Measurements from ENCODE around the gene JARID2.

Gene JARID2

DNA sequence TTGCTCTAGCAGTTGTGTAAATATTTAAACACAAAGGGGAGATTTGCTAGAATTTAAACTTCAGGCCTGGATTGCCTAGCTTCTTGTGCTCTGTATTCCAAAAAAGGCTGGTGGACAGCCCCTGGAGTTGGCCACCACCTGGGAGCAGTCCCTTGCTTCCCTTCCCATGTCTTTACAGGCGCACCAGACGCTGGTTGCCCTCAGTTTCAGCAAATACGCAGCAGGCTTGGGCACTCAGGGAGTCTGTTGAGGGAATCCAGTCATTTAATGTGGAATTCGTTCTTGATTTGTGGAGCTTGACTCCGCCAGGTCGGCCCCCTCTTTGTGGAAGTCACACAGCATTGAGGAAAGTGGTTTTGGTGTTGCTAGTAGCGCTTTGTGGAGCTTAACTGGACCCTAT is 260.2 kb downstream of the JARID2 start:
- Histone ChIP-seq H3K4me3 (ENCODE audit: low read length) (no peak overlapping the region), H3K79me2 (ENCODE audit: low read length) (peaks cover 7% of the 10 kb centered on the region; the same call in 1 of the 2 replicates), H3K4me1 (ENCODE audit: low read length) (no peaks in the 10 kb centered on the region), H3K36me3 (replicated peaks; ENCODE audit: insufficient read depth, low read length) (no peaks in the 10 kb centered on the region), H4K20me1 (ENCODE audit: insufficient read depth, low read length) (no peaks in the 10 kb centered on the region), H3K9me3 (replicated peaks; ENCODE audit: insufficient read depth, low read length) (no peaks in the 10 kb centered on the region), H3K9ac (ENCODE audit: low read length) (no peak overlapping the region), H3K4me2 (ENCODE audit: low read depth, low read length) (no peak overlapping the region), H2AFZ (ENCODE audit: low read length) (no peak overlapping the region), H3K9me2 (replicated peaks; ENCODE audit: insufficient read depth, low read length) (no peaks in the 10 kb centered on the region), H3F3A (ENCODE audit: insufficient read depth, low read length) (no peaks in the 10 kb centered on the region), H3K27me3 (replicated peaks; ENCODE audit: insufficient read depth, low read length) (no peaks in the 10 kb centered on the region), H3K27ac (ENCODE audit: low read length) (no peak overlapping the region)
- TF ChIP-seq, protein P1, sequence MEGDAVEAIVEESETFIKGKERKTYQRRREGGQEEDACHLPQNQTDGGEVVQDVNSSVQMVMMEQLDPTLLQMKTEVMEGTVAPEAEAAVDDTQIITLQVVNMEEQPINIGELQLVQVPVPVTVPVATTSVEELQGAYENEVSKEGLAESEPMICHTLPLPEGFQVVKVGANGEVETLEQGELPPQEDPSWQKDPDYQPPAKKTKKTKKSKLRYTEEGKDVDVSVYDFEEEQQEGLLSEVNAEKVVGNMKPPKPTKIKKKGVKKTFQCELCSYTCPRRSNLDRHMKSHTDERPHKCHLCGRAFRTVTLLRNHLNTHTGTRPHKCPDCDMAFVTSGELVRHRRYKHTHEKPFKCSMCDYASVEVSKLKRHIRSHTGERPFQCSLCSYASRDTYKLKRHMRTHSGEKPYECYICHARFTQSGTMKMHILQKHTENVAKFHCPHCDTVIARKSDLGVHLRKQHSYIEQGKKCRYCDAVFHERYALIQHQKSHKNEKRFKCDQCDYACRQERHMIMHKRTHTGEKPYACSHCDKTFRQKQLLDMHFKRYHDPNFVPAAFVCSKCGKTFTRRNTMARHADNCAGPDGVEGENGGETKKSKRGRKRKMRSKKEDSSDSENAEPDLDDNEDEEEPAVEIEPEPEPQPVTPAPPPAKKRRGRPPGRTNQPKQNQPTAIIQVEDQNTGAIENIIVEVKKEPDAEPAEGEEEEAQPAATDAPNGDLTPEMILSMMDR (IDR thresholded peaks at IDR 0.05; ENCODE audit: low read length) = no peak
- no peak for TF ChIP-seq EZH2phosphoT487 (IDR thresholded peaks at IDR 0.05; ENCODE audit: low read length)
- TF ChIP-seq EZH2 (optimal IDR thresholded peaks at IDR 0.05; ENCODE audit: low read depth, low read length) = no peak
- no peak for DNase-seq

DNA sequence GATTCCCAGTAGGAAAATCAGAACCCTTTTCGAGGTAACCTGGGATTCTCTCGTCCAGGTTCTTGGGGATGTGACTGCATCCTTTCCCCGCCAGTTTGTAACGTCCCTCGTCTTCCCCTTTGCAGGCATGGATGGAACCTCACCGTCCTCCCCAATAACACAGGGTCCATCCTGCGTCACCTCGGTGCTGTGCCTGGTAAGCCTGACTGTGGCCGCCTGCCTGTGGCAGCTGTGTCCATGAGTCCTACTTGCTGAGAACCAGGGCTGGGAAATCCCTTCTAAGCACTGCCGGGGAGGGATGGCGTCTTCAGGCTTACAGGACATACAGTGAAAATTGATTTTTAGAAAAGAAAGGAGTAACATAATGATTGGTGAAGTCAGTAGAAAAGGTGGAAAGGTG is 261.4 kb downstream of the JARID2 start:
- H3K79me2 ChIP-seq (ENCODE audit: low read length) = peaks cover 7% of the 10 kb centered on the region; the same call in 1 of the 2 replicates
- TF ChIP-seq EZH2 (optimal IDR thresholded peaks at IDR 0.05; ENCODE audit: low read depth, low read length) (no peak), EZH2phosphoT487 (IDR thresholded peaks at IDR 0.05; ENCODE audit: low read length) (no peak)
- TF ChIP-seq, protein P1 (IDR thresholded peaks at IDR 0.05; ENCODE audit: low read length) = no peak
- no peaks in the 10 kb centered on the region for H3K27me3 ChIP-seq (replicated peaks; ENCODE audit: insufficient read depth, low read length)
- H3K9me2 ChIP-seq (replicated peaks; ENCODE audit: insufficient read depth, low read length) = no peaks in the 10 kb centered on the region
- no peak overlapping the region for H2AFZ ChIP-seq (ENCODE audit: low read length)
- DNase-seq = no peak
- H3K9ac ChIP-seq (ENCODE audit: low read length) = no peak overlapping the region
- H3K27ac ChIP-seq (ENCODE audit: low read length) = no peak overlapping the region
- H3K4me2 ChIP-seq (ENCODE audit: low read depth, low read length) = no peak overlapping the region
- H3F3A ChIP-seq (ENCODE audit: insufficient read depth, low read length) = no peaks in the 10 kb centered on the region
- H4K20me1 ChIP-seq (ENCODE audit: insufficient read depth, low read length) = no peaks in the 10 kb centered on the region
- H3K9me3 ChIP-seq (replicated peaks; ENCODE audit: insufficient read depth, low read length) = no peaks in the 10 kb centered on the region
- H3K4me1 ChIP-seq (ENCODE audit: low read length) = no peaks in the 10 kb centered on the region
- H3K4me3 ChIP-seq (ENCODE audit: low read length) = no peak overlapping the region
- H3K36me3 ChIP-seq (replicated peaks; ENCODE audit: insufficient read depth, low read length) = no peaks in the 10 kb centered on the region

DNA sequence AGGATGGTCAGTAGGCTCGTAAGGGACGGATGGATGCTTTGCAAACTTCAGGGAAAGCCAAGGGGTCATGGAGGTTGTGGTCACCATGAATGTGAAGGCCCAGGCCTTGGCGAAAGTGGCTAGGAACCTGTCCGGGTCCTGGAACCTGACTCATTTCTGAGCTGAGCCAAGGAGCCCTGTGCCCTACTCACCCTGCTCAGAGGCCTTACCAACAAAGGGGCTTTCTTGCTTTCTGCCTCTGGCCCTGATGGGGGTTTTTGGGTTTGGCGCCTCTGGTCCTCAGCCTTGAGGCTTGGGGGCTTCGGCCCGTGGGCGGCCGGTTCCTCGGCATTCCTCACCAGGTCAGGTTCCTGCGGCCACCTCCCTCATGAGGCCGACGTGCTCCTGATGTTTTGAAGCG is 261.9 kb downstream of the JARID2 start:
- Histone ChIP-seq H3K27ac (ENCODE audit: low read length) (no peak overlapping the region), H3K9me2 (replicated peaks; ENCODE audit: insufficient read depth, low read length) (no peaks in the 10 kb centered on the region), H3K4me1 (ENCODE audit: low read length) (no peaks in the 10 kb centered on the region), H3K27me3 (replicated peaks; ENCODE audit: insufficient read depth, low read length) (no peaks in the 10 kb centered on the region), H3K79me2 (ENCODE audit: low read length) (peaks cover 7% of the 10 kb centered on the region; the same call in 1 of the 2 replicates), H3K9me3 (replicated peaks; ENCODE audit: insufficient read depth, low read length) (no peaks in the 10 kb centered on the region), H3F3A (ENCODE audit: insufficient read depth, low read length) (no peaks in the 10 kb centered on the region), H3K9ac (ENCODE audit: low read length) (no peak overlapping the region), H3K4me2 (ENCODE audit: low read depth, low read length) (no peak overlapping the region), H3K36me3 (replicated peaks; ENCODE audit: insufficient read depth, low read length) (no peaks in the 10 kb centered on the region), H3K4me3 (ENCODE audit: low read length) (no peak overlapping the region), H4K20me1 (ENCODE audit: insufficient read depth, low read length) (no peaks in the 10 kb centered on the region), H2AFZ (ENCODE audit: low read length) (no peak overlapping the region)
- no peak for TF ChIP-seq EZH2 (optimal IDR thresholded peaks at IDR 0.05; ENCODE audit: low read depth, low read length)
- TF ChIP-seq, protein P1 (IDR thresholded peaks at IDR 0.05; ENCODE audit: low read length) = no peak
- TF ChIP-seq EZH2phosphoT487 (IDR thresholded peaks at IDR 0.05; ENCODE audit: low read length) = no peak
- no peak for DNase-seq
